ENCODE measurements around the gene STX1A.

- TF ChIP-seq POLR2AphosphoS5 (IDR thresholded peaks at IDR 0.05) = no peak
- no peak for TF ChIP-seq POLR2A (IDR thresholded peaks at IDR 0.05)
Measured at GRCh38 chr7:73674468-73675124, 44.9 kb downstream of the STX1A start.

All from spleen (tissue), 3 donors.